Activated CD4-positive, alpha-beta T cell treated with anti-CD3 and anti-CD28 coated beads, Interleukin-10, Interleukin-2, amounts not matched to agents 100 ng/mL and 50 ng/mL, durations not matched to agents 16 hours and 8 hours (primary cell): ENCODE measurements around the gene DSG4.
"Not testable (repeated sequence)": the region's sequence is repeated elsewhere in the genome, so short reads cannot be mapped to it uniquely, and the experiment has no call there.

Experiments used
- DNase-seq: peaks from one replicate; pipeline ENCODE4 v3.0.0-alpha.2; 2020

The DSG4 gene

DNA sequence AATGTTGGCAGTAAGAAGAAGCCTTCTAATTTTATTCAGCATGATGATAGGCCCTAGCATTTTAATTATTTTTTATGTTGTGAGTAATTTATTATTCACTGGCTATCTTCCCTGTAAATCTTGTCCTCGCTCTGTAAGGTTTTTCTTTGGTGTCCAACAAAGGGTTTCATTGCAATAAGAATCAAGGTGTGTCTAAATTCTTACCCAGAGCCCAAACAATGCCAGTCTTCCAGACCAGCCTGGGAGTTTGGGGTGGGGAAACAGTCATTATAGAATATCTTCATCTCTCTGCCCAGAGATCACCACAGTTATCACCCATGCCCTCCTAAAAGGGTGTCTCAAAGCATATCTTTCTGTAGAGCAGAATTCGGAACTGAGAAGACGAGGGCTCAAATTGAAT, at the start of gene DSG4:
Gene DSG4, plus strand, starts transcription at position 301 of the 400 bp plus-strand sequence. CDS start 135 bp downstream, outside the sequence.
- no peak for DNase-seq

- no peak for DNase-seq
Observed at GRCh38 chr18:31329787-31330438, 46.7 kb upstream of the DSG4 start.

- no peak for DNase-seq
Observed at GRCh38 chr18:31343454-31343853, 33.1 kb upstream of the DSG4 start.

DNA sequence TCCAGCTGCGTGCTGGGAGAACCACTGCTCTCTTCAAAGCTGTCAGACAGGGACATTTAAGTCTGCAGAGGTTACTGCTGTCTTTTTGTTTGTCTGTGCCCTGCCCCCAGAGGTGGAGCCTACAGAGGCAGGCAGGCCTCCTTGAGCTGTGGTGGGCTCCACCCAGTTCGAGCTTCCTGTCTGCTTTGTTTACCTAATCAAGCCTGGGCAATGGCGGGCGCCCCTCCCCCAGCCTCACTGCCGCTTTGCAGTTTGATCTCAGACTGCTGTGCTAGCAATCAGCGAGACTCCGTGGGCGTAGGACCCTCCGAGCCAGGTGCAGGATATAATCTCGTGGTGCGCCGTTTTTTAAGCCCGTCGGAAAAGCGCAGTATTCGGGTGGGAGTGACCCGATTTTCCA, 23.2 kb upstream of the DSG4 start:
- not testable (repeated sequence) for DNase-seq

GRCh38 chr18:31354990-31355389, 21.6 kb upstream of the DSG4 start:
- no peak for DNase-seq

GRCh38 chr18:31356025-31356424, 20.6 kb upstream of the DSG4 start:
- DNase-seq = no peak

DNA sequence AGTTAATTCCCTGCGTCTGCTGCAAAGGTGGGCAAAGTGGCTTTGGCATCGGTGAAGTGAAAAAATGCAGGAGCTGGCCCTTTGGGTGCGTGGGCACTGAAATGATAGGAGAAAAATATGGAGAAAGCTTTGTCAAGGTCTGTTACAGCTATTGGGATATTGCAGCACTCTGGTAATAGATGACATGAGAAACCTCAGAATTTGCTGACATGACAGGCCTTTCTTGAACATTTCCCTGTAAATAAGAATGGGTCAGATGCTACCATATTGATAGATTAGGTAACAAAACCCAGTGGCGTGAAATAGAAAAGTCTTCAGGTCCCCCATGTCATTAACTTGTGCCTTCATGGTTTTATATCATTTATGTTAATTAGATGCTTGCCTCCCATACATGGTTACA, 12.4 kb upstream of the DSG4 start:
- no peak for DNase-seq

GRCh38 chr18:31369478-31369877, 7.1 kb upstream of the DSG4 start:
- no peak for DNase-seq

- no peak for DNase-seq
Observed at GRCh38 chr18:31371989-31372388, 4.6 kb upstream of the DSG4 start.

DNA sequence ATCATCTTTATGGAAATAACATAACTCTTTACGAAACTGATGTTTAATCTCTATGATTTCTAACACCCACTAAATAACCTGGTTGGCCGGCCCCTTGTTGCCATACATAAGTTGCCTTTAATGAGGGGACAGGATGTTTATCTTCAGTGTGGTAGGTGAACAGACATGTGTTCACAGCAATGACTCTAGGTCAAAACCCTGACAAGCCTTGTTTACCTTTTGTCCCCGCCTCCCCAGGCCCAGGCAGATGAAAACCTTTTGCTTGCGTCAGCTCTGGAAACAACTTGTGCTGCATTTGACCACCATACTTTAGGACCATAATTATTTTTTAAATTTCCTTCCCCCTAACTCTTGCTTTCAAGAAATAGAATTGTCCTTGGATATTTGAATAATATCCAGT, 2.9 kb upstream of the DSG4 start:
- no peak for DNase-seq

DNA sequence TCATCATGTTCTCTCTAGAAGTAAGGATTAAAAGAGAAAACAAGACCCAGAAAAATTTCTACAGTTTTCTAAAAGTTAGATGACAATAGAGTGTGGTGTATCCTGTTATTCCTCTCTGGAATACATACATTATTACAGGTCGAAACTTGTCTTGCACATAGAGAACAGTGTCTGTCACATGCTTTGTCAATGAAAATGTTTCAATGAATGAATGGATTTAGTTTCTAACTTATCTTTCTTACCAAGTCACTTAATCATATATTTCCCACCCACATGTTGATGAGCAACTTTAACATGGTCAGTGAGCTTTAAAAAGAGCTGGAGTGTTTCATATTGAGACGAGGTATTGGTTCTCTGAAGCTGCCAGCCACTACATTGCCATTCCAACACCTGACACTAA, 4.3 kb downstream of the DSG4 start:
- DNase-seq = no peak

GRCh38 chr18:31382107-31382506, 5.5 kb downstream of the DSG4 start:
- DNase-seq = no peak

GRCh38 chr18:31386741-31387140, 10.2 kb downstream of the DSG4 start:
- no peak for DNase-seq

GRCh38 chr18:31393286-31393685, 16.7 kb downstream of the DSG4 start:
- no peak for DNase-seq

- DNase-seq = no peak
Observed at GRCh38 chr18:31396796-31397612, 20.4 kb downstream of the DSG4 start.

- no peak for DNase-seq
Observed at GRCh38 chr18:31398191-31398590, 21.6 kb downstream of the DSG4 start.

- DNase-seq = no peak
Observed at GRCh38 chr18:31399306-31400032, 22.9 kb downstream of the DSG4 start.

DNA sequence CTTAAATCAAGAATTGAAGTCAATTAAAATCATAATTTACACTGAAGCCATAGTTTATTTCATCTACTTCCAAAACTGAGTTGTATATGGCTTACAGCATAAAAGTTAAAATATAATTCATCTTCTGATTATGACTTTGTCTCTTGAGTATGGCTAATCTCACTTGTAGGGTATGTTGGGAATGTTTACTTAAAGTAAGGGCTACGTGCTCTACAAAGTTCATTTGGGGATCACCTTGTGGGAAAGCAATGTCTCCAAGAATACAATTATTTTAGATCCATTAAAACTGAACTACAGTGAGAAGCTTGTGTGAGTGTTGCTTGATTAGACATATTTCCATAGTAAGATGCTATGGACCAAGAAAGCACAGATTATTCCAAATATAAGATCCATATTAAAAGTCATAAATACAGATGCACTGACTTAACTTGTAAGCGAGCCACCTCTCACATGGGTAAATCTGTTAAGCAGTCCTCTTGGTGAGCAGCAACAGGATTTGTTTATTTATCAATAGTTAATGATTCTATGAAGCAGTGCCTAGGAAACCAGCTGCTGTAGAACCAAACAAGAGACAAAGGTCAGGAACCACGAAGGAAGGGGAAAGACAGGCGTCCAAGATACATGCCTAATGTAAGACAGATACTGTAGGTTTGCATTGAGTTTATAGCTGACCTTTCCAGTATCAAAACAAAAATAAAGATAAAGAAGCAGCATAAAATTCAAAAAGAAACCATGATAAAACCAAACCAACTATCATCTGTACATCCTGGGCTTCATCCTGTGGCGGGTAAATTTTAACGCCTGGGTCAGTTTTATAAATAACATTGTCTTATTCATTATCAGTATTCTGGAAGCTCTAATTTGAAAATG, 24.8 kb downstream of the DSG4 start:
- DNase-seq = no peak

GRCh38 chr18:31402026-31402373, 25.4 kb downstream of the DSG4 start:
- no peak for DNase-seq

DNA sequence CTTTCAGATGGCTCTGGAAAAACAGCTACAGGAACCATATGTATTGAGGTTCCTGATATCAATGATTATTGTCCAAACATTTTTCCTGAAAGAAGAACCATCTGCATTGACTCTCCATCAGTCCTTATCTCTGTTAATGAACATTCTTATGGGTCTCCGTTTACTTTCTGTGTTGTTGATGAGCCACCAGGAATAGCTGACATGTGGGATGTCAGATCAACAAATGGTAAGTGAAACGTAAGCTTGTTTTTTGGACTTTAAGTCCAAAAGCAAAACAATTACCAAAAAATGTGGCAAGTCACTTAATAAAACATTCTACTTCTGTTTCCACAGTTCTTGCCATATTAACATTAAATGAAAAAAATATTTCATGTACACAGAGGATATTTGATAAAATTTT, 26.8 kb downstream of the DSG4 start:
- DNase-seq = no peak

GRCh38 chr18:31407649-31408048, 31.1 kb downstream of the DSG4 start:
- peak; percentile 11 for DNase-seq

DNA sequence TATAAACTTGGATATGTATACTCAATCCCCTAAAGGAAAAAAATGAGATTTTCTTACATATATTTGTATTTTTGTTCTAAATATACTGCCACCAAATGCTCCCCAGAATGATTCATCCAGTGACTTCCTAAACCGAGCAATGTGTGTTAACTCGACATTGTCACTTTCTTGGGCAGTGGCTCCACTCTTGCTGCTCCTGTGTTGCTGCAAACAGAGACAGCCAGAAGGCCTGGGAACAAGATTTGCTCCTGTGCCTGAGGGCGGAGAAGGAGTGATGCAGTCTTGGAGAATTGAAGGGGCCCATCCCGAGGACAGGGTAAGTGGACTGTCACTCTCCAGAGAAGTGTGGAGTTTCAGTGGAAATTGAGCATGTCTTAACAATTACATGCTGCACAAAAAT, 32.7 kb downstream of the DSG4 start:
- DNase-seq = no peak
